Activated T-helper 1 cell treated with Interleukin-2 at 50 U/mL for 16 hours (primary cell): ENCODE results near the gene TSPAN14.

Source experiments
- DNase-seq: peaks from one replicate; pipeline ENCODE4 v3.0.0-alpha.2; 2020; ENCODE audit warnings: low read depth

The TSPAN14 gene

DNA sequence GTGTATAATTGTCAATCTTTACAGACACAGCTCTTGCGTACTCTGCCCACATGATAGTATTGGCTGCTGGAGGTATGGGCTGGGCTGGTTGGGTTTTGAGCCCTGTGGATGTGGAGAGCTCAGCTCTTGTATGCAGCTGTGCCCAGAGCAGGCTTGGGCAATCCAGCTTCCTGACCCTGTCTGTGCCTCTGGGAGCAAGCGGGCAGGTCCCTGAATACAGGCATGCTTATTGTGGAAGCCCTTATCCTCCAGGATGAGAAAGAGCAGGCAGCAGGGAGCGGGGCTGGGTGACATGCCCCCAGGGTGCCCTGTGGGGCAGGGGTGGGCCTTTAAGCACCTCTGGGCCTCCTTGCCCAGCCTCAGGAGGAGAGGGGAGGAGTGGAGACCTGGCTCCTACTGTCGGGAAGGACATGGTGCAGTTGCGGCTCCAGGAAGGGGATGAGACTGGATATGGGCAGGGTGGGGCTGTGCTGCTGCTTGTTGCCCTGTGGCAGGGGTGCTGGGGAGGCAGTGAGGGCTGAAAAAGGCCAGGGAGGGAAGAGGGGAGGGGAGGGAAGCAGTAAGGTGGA is 50.9 kb downstream of the TSPAN14 start:
- DNase-seq, result no peak

DNA sequence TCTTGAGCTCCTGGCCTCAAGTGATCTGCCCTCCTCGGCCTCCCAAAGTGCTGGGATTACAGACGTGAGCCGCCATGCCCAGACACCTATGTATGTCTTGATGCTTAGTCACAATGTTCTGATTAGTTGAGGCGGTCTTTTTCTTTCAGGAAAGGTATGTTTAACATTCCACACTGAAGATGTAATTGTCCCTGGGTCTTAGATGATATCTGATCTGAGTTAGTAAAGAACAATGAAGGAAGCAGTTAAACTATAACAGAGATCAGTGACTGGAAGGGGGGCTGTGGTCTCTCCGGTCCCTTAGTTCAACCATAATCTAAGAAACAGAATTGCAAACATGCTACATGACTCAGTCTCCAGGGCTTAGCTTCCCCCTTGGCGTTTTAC is 52.1 kb downstream of the TSPAN14 start:
- DNase-seq, result no peak

DNA sequence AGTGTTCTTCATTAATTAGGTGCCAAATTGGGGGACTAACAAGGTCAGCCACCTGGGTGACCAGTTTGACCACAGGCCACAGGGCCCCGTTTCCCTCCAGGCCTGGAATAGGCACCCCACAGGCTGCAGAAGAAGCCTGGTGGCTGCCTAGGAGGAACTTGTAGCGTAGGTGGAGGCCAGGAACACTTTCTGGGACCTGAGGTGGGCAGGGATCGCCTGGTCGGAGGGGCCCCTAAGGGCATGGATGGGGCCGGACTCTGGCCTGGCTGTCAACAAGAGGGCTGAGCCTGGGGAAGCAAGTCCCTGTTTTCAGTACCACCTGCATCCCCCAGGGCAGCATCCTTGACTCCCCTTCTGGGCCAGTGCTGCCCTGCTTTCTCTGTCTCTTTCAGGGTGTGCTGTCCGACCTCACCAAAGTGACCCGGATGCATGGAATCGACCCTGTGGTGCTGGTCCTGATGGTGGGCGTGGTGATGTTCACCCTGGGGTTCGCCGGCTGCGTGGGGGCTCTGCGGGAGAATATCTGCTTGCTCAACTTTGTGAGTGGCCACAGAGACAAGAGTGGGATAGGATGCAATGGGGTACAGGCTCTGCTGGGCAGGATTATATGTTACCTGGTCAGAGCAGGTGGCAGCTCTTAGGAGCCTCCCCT is 52.9 kb downstream of the TSPAN14 start:
- DNase-seq, result no peak

DNA sequence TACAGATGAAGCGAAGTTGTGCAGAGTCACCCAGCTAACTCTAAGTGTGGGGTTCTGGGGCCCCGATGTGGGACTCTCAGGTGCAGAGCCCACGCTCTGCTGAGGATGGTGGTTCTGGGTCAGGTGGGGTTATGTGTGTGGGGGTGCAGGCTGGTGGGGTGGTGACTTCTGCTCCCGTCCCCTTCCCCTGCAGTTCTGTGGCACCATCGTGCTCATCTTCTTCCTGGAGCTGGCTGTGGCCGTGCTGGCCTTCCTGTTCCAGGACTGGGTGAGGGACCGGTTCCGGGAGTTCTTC is 54.9 kb downstream of the TSPAN14 start:
- no peak for DNase-seq

DNA sequence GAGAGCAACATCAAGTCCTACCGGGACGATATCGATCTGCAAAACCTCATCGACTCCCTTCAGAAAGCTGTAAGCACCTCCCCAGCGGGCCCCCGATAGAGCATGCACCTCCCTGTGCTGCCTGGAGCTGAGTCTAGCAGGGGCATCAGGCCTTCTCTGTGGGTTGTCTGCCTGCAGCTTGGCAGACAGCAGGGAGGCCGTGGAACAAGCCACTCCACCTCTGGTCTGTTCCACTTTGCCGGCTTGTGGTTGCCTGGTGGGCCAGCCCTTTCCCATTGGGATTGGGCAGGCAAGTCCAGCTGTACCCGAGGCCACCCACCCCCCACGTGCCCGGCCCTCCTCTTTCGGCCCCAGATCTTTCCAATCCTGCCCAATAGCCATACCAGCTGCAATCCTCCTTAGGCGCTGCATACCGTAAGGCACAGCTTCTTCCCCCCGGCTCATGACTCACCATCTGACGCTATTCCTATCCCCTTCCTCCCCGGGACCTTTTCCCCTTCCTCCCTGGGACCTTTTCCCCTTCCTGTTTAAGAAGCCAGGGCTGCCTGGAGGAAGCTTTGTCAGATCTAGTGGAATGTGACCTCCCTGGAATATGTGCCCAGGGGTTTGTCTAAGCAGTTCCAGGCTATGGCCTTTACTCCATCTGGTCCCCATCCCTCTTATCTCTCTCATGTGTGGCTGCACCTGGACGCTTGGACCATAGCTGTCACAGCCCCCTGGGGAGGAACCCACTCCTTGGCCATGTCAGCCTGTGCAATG is 55.5 kb downstream of the TSPAN14 start:
- DNase-seq, result no peak

DNA sequence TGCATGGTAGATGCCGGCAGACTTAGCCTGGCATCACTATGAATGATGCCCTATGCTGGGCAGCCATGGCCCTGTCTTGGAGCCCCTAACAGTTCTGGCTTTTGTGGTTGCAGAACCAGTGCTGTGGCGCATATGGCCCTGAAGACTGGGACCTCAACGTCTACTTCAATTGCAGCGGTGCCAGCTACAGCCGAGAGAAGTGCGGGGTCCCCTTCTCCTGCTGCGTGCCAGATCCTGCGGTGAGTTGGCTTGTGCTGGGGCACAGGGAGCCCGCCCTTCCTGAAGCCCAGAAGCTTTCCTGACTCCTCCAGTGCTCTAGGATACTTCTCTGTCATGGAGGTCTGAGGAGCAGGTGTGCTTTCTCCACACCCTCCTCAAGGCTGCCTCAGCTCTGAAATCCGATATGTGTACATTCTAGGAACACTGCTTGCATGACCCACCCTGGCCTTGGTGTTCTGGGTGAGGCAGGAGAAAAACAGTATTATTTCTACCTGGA is 58.0 kb downstream of the TSPAN14 start:
- DNase-seq, result no peak

DNA sequence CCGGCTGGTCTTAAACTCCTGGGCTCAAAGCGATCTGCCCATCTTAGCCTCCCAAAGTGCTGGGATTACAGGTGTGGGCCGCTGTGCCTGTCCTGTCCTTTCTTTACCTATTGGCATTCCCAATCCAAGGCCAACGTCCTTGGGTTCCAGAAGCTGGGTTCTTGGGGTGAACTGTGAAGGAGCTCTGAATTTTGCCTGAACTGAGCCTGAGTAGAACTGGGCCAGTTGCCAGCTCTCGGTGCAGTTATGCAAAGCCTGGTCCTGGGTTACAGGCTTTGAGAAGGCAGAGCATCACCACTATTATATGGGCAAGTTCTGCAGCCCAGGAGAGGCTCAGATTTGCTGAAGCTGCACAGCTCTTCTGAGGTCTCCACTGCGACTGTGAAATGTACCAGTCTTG is 59.0 kb downstream of the TSPAN14 start:
- no peak for DNase-seq

DNA sequence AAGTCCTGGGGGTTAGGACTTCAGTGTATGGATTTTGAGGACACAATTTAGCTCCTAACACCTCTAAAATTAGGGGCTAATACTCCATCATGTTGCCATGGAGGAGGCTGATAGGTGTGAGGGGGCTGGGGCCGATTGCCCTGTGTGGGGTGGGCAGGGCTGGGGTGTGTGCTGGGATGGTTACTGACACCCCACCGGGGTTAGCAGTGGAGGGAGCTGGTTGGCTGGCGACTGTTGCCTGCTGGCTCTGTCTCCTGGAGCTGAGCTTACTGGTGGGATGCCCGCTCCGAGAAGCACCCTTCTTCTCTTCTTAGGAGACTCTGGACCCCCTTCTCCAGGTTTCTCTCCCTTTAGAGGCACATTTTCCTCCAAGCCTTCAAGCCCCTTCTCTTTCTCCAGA is 61.4 kb downstream of the TSPAN14 start:
- DNase-seq, result no peak

DNA sequence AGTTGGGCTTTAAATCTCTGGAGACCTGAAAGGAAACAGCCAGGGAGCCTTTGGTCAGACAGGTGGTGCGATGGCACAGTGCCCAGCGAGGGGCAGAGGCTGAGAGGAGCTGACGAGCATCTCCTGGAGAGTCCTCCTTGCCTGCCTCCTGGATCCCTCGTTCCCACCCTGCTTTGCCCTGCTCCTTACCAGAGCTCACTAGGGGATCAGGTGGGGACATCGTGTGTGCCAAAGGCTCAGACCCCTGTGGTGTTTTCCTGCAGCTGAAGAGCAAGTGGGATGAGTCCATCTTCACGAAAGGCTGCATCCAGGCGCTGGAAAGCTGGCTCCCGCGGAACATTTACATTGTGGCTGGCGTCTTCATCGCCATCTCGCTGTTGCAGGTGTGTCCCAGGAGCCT is 61.8 kb downstream of the TSPAN14 start:
- no peak for DNase-seq

DNA sequence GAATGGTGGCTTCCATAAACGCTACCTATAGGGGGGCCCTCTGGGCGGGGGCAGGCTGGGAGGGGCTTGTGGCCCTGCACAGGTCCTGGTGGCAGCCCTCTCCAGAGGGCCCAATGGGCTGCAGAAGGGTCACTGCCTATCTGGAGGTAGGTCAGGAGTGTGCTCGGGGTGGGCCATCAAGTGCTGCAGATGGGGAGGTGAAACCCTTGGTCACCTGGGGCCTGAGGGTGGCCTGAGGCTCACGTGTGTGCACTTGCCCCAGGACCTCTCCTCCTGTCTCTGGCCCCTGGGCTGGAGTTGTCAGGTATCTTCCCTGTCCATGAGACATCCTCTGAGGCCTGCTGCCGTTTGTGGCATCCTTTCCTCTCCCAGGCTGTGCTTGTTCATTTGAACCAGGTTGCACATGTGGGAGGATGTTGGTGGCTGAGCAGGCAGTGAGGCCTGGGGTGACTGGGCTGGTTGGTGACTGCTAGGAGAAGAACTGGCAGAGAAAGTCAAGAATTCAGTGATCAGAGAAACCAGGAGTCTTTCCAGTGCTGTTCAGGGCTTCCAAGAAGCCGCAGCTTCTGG is 62.5 kb downstream of the TSPAN14 start:
- no peak for DNase-seq

DNA sequence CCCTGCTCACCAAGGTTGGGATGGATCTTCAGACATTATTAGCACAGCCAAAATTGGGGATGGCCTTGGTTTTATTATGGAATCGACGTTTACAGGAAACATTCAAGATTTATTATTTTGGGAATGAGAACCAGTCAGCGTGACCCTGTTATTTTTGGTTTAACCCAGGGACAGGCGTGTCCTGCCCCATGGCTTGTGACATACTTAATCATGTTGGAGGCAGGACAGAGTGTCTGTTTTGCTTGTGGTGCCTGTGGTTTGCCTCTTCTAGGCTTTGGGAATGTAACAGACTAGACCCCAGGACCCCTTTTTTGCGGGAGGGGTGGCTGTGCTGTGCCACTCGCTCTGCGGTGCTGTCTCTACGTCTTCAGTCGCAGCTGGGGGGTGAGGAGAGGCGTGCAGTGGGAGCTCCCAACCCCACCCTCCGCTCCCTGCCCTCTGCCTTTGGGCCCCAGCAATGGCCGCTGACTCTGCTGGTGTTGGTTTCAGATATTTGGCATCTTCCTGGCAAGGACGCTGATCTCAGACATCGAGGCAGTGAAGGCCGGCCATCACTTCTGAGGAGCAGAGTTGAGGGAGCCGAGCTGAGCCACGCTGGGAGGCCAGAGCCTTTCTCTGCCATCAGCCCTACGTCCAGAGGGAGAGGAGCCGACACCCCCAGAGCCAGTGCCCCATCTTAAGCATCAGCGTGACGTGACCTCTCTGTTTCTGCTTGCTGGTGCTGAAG is 63.5 kb downstream of the TSPAN14 start:
- DNase-seq, result no peak

DNA sequence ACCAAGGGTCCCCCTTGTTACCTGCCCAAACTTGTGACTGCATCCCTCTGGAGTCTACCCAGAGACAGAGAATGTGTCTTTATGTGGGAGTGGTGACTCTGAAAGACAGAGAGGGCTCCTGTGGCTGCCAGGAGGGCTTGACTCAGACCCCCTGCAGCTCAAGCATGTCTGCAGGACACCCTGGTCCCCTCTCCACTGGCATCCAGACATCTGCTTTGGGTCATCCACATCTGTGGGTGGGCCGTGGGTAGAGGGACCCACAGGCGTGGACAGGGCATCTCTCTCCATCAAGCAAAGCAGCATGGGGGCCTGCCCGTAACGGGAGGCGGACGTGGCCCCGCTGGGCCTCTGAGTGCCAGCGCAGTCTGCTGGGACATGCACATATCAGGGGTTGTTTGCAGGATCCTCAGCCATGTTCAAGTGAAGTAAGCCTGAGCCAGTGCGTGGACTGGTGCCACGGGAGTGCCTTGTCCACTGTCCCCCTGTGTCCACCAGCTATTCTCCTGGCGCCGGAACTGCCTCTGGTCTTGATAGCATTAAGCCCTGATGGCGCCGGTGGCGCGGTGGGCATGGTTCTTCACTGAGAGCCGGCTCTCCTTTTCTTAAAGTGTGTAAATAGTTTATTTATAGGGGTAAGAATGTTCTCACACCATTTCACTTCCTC is 64.2 kb downstream of the TSPAN14 start:
- no peak for DNase-seq

DNA sequence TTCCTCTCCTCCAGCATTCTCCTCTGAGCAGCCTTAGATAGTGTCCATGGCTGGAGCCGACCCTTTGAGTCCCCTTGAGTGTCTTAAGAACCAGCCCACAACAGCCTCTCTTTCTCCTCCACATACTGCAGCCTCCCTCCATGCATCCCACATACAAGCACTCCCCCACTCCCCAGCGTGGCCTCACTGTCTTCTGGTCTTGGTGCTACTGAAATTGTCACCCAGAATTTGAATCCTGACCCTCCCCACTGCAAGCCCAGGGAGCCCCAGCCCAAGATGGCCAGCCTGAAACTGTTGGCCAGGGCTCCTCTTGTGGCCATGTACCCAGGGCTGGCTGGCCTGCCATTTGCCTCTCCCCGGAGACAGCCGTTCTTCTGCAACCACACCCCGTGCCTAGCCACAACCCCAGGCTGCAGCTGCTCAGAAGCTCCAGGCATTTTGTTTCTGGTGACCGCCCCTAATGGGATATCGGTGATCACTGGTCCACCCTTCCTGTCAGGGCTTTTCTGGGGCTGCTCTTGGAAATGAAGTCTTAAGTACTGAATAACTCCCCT is 64.8 kb downstream of the TSPAN14 start:
- DNase-seq, result no peak

DNA sequence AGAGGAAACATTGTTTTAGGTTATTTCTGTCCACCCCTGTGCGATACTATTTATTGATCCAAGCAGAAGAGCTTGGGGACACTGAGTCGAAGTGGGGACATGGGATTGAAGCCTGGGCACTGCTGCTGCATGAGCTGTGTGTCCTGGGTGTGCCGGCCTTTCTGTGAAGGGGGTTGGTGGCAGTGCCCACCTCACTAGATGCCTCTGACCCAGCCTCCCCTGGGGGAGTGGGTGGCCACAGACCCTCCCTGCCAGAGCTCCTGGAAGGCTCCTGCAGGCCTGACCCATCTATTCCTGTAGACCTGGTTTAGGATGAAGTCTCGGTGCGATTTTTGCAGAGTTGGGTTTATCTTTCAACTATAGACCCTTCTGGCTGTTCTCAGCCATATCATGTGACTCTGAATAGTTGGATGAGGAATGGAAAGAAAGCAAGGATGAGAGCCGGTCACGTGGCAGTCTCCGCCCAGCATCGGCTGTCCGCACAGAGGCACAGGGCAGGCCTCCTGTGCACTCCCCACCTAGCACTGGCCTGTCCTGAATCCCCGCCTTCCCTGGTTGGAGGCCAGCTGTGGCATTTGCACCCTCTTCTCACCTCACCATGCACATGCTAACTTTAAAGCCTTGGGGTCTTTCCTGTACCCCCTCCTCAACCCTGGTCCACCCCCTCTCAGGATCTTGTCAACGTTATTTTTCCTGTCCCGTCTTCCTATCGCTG is 66.0 kb downstream of the TSPAN14 start:
- no peak for DNase-seq

DNA sequence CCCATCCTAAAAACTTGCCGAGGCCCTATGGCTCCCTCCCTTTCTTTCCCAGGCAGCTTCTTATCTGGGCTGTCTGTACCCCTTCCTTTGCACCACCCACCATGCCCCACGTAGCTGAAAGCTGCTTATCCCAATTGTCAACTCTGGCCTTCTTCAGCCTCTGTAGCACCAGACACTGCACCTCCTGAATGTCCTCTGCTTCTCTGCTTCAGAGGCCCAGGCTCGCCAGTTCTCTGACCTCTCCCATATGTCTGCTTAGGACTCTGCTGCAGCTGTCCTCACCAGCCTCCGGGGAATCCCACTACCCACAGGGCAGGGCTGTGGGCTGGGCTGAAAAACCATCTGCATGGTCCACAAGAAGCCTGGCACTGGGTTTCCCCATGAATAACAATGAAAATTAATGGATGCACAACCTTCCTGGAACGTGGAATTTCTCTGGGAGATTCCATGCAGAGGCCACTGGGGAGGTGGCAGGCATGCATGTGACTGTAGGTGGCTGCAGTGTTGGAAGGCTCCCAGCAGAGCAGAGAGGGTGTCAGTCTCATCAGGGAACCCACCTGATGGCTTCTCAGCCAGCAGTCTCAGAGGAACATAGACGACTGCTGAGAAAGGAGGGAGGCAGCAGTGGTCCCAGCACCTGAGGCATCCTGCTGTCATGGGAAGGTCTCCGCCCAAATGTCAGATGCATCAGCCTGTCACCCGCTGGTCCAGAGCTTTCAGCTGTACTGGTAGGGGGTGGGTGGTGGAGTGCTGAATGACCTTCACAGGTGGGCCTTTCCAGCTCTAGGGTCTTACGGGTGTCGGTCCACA is 66.8 kb downstream of the TSPAN14 start:
- DNase-seq, result no peak

DNA sequence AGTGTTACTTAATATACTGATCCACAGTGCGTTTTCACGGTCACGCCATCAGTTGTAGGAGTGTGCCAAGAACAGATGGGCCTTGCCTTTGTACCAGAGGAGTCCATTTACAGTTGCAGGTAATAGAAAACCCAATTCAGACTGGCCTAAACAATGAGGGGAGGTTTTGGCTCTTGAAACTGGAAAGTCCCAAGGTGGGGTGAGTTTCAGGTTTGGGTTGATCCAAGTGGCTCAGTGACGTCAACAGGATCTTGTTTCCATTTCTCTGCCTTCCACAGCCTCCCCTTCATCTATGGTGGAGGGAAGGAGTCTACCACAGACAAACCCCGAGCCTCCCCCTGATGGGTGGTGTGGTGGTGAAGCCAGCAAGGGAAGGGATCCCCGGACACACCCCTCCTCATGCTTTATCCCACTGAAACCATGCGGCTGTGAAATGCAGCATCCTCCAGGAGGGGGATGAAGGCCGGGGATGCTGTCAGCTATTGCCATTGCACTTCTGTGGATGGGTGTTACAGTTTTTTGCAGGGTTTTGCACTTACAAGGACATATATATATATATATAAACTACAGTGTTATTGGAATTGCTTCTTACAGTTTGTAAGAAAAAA is 68.8 kb downstream of the TSPAN14 start:
- no peak for DNase-seq

DNA sequence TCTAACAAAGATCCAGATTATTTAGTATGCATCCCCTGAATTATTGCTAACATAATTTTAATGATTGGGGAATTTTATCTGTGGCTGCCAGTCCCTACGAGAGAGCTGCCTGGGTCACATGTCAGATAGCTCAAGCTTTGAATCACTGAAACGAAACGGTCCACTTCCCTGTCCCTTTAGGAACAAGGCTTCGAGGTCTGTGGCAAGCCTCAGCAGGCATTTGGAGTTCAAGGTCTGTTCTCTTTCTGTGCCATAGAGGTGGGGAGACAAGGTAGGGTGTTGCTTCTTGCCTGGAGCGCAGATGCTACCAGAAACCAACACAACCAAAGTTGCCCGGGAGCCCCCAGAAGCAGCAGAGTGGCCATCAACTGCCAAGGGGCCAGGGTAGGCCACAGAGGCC is 69.7 kb downstream of the TSPAN14 start:
- no peak for DNase-seq

DNA sequence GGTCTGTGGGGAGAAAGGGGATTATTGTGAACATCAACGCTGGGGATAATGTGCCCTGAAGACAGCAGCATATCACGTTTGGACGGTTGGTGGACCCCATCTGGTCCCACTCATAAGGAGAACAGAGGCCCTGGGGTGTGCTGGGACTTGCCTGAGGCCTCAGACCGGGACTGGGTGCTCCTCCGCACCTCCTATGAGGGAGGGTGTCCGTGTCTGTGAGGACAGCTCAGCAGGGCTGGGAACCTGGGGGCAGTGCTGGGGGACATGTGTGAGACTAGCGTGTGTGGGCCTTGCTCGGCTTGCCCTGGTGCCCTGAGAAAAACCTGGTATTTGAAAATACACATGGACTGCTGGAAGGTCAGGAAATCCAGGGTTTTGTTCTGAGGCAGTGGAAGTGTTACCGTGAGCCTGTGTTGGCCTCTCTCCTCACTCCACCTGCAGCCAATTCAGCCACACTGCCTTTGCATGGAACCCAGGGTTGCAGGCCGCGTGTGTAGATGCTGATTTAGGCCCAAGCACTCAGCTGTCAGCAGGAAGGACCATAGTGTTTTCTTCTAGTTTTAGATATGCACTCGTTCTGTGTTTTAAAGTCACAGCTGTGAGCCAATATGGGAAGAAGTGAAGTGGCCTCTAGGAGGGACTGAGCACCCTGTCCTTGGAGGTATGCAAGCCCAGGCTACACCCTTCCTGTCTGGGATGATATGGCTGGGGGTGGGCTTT is 70.2 kb downstream of the TSPAN14 start:
- no peak for DNase-seq

DNA sequence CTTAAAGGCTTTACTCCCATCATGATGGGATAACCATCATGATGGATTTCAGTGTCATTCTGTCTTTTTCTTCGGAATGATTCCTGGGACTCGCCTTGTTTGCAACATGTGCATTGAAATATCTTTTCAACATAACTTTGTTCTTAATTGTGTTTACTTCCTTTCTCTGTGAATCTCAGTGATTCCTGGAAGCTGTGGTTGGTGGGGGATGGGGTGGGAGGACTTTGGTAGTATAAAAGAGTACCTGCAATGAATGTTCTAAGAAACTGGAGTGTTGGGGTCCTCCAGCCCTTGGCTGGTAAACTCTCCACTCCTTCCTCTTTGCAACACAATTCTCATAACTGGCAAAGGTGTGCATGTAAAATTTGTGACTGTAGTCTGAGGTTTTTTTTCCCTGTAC is 72.1 kb downstream of the TSPAN14 start:
- DNase-seq, result no peak
